OCI-LY1 (cell line): Measurements from ENCODE around the gene KHDC4.

Source experiments
- CTCF ChIP-seq: fragments of 200-600 bp; sonication (generic), shearing (Covaris generic); IDR thresholded peaks from 2 replicates; pipeline ENCODE4 v1.5.1; 2017; ENCODE audit warnings: mild to moderate bottlenecking, antibody characterized with exemption, low read length, moderate library complexity, mixed read lengths
- EZH2 ChIP-seq: fragments of 200-600 bp; sonication (generic), shearing (Covaris generic); IDR thresholded peaks from 2 replicates; pipeline ENCODE4 v1.8.0; 2017; ENCODE audit warnings: borderline replicate concordance, mixed run types, mild to moderate bottlenecking, antibody characterized with exemption, low read length, moderate library complexity, mixed read lengths

DNA sequence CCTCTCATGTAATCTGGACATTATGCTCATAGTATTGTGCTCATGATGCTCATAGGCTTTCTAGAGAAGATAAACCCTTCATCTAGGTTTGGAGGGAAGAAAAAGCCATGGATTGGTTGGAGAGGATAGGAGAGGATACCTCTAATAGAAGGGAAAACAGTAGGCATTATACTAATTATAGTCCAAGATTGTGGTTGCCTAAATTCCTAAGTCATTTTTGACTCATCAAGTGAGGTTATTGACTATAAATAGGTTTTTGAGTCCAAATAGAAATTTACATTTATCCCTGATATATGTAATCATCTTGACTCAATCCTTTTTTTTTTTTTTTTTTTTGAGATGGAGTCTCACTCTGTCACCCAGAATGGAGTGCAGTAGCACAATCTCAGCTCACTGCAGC, 69.8 kb downstream of the KHDC4 start:
- no peak for TF ChIP-seq CTCF
- no peak for TF ChIP-seq EZH2
